Measurements from ENCODE around the gene RBP5.

The RBP5 gene

DNA sequence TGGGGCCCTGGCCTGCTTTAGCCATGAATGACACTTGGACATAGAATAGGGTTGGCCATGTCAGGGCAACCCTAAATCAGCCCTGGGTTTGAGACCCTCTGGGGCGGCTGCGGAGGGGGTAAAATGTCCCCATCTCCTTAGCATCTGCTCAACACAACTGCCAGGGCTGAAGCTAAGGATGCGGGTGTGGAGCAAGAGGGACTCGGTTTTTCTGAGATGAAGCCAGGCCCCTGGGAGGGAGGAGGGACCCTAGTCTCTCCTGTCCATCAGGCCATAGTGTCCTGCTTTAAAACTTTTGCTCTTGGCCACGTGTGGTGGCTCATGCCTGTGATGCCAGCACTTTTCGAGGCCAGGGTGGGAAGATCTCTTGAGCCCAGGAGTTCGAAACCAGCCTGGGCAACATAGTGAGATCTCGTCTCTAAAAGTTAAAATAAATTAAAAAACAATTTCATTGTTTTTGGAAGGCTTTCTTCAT lies 35.7 kb downstream of the RBP5 start:
- TF ChIP-seq, protein P1, sequence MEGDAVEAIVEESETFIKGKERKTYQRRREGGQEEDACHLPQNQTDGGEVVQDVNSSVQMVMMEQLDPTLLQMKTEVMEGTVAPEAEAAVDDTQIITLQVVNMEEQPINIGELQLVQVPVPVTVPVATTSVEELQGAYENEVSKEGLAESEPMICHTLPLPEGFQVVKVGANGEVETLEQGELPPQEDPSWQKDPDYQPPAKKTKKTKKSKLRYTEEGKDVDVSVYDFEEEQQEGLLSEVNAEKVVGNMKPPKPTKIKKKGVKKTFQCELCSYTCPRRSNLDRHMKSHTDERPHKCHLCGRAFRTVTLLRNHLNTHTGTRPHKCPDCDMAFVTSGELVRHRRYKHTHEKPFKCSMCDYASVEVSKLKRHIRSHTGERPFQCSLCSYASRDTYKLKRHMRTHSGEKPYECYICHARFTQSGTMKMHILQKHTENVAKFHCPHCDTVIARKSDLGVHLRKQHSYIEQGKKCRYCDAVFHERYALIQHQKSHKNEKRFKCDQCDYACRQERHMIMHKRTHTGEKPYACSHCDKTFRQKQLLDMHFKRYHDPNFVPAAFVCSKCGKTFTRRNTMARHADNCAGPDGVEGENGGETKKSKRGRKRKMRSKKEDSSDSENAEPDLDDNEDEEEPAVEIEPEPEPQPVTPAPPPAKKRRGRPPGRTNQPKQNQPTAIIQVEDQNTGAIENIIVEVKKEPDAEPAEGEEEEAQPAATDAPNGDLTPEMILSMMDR (IDR thresholded peaks at IDR 0.05; ENCODE audit: insufficient read depth, low read length, poor library complexity, severe bottlenecking), result no peak
- no peak overlapping the region for H3K4me3 ChIP-seq (replicated peaks; ENCODE audit: low read depth, low read length)
- H3K27me3 ChIP-seq (replicated peaks; ENCODE audit: control insufficient read depth, insufficient read depth, low read length), result no peaks in the 10 kb centered on the region
- DNase-seq (ENCODE audit: extremely low read depth, insufficient read length), result no peak
- H3K36me3 ChIP-seq (ENCODE audit: control insufficient read depth, insufficient read depth, low read length), result no peaks in the 10 kb centered on the region

DNA sequence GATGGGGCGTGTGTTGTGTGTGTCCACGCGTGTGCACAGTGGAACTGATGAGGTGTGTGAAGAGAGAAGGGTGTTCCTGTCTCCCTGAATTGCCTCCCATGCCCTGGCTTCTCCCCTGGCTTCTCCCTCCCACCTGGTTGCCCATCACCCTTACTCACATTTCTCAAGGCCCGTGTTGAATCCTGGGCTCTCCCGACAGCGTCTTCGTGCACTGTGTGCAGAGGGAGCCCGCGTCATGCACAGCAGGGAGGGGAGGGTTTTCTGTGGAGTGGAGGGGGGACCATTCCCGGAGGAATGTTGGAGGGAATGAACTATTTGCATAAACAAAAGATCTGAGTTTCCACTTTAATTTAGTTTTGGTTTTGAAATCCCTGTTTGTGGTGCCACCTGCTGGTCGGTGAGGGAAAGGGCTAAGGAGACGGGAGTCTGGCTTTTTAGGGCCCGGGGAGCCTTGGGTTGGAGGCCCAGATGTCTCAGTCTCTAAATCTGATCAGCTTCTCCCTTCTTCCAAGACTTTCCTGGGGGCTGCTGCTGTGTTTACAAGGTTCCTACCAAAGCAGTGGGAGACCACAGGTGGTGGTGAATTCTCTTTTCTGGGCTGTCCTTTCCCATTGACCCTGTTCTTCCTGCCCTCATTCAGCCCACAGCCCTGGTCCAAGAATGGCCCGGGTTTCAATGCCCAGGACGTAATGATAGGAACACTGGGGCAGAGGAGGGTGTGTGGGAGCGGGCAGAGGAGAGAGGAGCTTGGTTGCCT lies 36.3 kb downstream of the RBP5 start, which contains the start of gene C1R:
Gene C1R, minus strand, starts transcription at position 217 of the 757 bp plus-strand sequence. Its CDS starts 57 bp downstream, at position 160.
- TF ChIP-seq, protein P1 (IDR thresholded peaks at IDR 0.05; ENCODE audit: insufficient read depth, low read length, poor library complexity, severe bottlenecking), result peak; percentile 91
- peak; percentile 41 for DNase-seq (ENCODE audit: extremely low read depth, insufficient read length)
- no peaks in the 10 kb centered on the region for H3K36me3 ChIP-seq (ENCODE audit: control insufficient read depth, insufficient read depth, low read length)
- no peak within 1 kb of the TSS; the same call in 1 of the 2 replicates for H3K4me3 ChIP-seq (replicated peaks; ENCODE audit: low read depth, low read length)
- H3K27me3 ChIP-seq (replicated peaks; ENCODE audit: control insufficient read depth, insufficient read depth, low read length), result no peaks in the 10 kb centered on the region

DNA sequence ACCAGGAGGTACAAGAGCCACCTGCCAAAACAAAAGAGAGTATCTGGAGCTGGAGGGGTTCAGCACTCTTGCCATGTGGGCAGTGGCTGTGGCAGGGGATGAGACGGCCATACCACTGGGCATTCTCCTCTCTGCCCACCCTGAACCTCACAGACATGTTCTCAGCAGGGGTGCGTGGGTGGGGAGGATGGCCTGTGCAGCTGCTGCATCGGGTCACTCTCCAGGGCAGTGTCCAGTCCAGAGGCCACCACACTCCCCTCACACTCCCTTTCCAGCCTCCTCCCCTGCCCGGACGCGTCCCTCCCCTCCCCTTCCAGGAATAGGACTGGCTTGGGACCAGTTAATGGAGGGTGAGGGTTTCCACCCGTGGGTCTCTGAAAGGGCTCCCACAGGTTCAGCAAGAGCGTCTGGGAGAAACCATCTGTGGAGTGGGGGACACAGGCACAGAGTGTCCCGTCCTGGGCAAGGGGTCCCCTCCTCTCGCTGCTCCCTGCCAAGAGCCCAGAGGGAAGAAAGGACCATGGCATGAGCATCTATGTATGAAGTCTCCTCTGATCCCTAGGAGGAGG lies 36.9 kb downstream of the RBP5 start:
- H3K27me3 ChIP-seq (replicated peaks; ENCODE audit: control insufficient read depth, insufficient read depth, low read length), result no peaks in the 10 kb centered on the region
- TF ChIP-seq, protein P1 (IDR thresholded peaks at IDR 0.05; ENCODE audit: insufficient read depth, low read length, poor library complexity, severe bottlenecking), result no peak
- no peak overlapping the region for H3K4me3 ChIP-seq (replicated peaks; ENCODE audit: low read depth, low read length)
- H3K36me3 ChIP-seq (ENCODE audit: control insufficient read depth, insufficient read depth, low read length), result no peaks in the 10 kb centered on the region
- DNase-seq (ENCODE audit: extremely low read depth, insufficient read length), result no peak

DNA sequence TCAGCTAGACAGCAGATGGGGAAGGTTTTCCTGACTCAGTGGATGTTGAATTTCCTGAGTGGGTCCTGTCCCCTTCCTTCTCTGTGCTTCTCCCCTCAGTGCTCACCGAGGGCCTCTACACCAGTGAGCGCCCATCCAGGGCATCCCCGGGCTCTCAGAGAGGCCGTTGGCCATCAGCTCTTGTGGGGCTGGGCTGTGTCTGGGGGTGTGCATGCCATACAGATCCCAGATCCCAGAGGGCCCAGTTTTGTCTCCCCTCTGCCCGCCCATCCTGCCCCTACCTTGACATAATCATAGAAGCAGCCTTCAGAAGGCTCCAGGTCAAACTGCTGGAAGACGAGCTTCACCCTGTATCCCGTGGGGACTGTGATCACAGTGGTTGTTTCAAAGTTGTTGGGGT lies 37.5 kb downstream of the RBP5 start:
- Histone ChIP-seq H3K4me3 (replicated peaks; ENCODE audit: low read depth, low read length) (no peak overlapping the region), H3K27me3 (replicated peaks; ENCODE audit: control insufficient read depth, insufficient read depth, low read length) (no peaks in the 10 kb centered on the region), H3K36me3 (ENCODE audit: control insufficient read depth, insufficient read depth, low read length) (no peaks in the 10 kb centered on the region)
- TF ChIP-seq, protein P1 (IDR thresholded peaks at IDR 0.05; ENCODE audit: insufficient read depth, low read length, poor library complexity, severe bottlenecking), result no peak
- no peak for DNase-seq (ENCODE audit: extremely low read depth, insufficient read length)

DNA sequence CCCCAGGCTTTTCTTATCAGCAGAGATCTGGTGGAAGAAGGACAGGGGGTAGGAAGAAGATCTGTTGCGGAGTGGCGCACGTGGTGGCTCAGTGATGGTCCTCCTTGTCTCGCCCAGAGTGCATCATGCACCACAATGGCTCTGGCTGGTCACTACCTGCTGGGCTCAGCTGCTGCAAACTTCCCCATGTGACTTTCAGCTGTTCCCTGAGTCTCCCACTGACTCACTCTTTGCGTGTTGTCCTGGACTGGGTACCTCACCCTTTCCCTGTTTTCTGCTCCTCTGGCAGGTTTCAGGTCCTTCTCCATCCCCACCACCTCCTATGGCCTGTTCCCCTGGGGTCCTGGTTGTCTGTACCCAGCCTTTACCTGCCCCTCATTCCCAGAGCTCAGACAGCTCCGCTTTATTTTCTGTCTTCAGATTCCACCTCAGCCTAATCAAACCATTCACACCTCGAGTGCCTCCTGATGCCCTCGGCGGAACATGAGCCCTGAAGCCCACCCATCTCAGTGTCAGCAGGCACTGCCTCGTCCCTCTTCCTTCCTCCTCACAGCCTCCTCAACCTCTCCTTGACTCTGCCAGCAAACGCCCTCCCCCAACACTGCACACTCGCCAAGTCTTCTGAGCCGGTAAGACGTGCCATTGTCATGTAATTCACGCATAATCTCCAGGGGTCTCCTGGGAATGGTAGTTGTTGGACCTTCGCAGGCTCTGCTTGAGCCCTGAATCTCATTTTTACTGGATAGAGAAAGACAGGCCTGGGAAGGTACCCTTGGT lies 38.3 kb downstream of the RBP5 start:
- H3K27me3 ChIP-seq (replicated peaks; ENCODE audit: control insufficient read depth, insufficient read depth, low read length), result no peaks in the 10 kb centered on the region
- H3K4me3 ChIP-seq (replicated peaks; ENCODE audit: low read depth, low read length), result no peak overlapping the region
- DNase-seq (ENCODE audit: extremely low read depth, insufficient read length), result no peak
- TF ChIP-seq, protein P1 (IDR thresholded peaks at IDR 0.05; ENCODE audit: insufficient read depth, low read length, poor library complexity, severe bottlenecking), result no peak
- no peaks in the 10 kb centered on the region for H3K36me3 ChIP-seq (ENCODE audit: control insufficient read depth, insufficient read depth, low read length)
